ENCODE results near the gene YWHAG.
"Not testable (repeated sequence)": the region's sequence is repeated elsewhere in the genome, so short reads cannot be mapped to it uniquely, and the experiment has no call there.

The YWHAG gene

GRCh38 chr7:76349313-76349885 is 9.4 kb downstream of the YWHAG start:
- DNase-seq (ENCODE audit: insufficient read length, low spot score) (no peak), FAIRE-seq (no peak)
- no peak for TF ChIP-seq POLR2A (IDR thresholded peaks at IDR 0.05; ENCODE audit: low read depth, low read length)

GRCh38 chr7:76347710-76348109 is 11.1 kb downstream of the YWHAG start:
- no peak for TF ChIP-seq POLR2A (IDR thresholded peaks at IDR 0.05; ENCODE audit: low read depth, low read length)
- no peak for FAIRE-seq
- no peak for DNase-seq (ENCODE audit: insufficient read length, low spot score)

DNA sequence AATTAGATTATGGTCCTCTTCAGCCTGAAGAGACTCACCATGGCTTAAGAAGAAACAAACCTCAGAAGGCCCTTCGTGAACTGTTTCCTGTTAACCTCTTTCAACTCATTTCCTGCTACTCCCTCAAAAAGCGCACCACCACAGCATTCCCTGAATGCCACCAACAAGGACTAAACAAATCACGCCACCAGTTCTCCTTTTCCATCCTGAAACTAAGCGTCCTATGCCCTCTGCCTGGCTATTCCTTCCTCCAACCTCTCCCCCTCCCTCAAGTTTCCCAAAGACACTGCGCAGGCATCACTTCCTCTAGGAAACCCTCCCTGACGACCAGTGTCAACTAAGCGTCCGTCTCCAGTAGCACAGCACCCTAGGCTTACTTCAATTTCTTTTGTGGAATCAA is 12.0 kb downstream of the YWHAG start:
- no peak for TF ChIP-seq POLR2A (IDR thresholded peaks at IDR 0.05; ENCODE audit: low read depth, low read length)
- FAIRE-seq (no peak), DNase-seq (ENCODE audit: insufficient read length, low spot score) (no peak)

GRCh38 chr7:76346097-76346496 is 12.7 kb downstream of the YWHAG start:
- TF ChIP-seq POLR2A (IDR thresholded peaks at IDR 0.05; ENCODE audit: low read depth, low read length) = no peak
- DNase-seq (ENCODE audit: insufficient read length, low spot score) = no peak
- no peak for FAIRE-seq

- FAIRE-seq (no peak), DNase-seq (ENCODE audit: insufficient read length, low spot score) (no peak)
- TF ChIP-seq POLR2A (IDR thresholded peaks at IDR 0.05; ENCODE audit: low read depth, low read length) = no peak
These were observed 14.9 kb downstream of the YWHAG start for GRCh38 chr7:76343931-76344321.

- no peak for DNase-seq (ENCODE audit: insufficient read length, low spot score)
These were observed 15.4 kb downstream of the YWHAG start for GRCh38 chr7:76343294-76343930.

GRCh38 chr7:76342222-76342621 is 16.6 kb downstream of the YWHAG start:
- DNase-seq (ENCODE audit: insufficient read length, low spot score) (no peak), FAIRE-seq (no peak)
- TF ChIP-seq POLR2A (IDR thresholded peaks at IDR 0.05; ENCODE audit: low read depth, low read length) = no peak

More at GRCh38 chr7:76343294-76343930, 15.4 kb downstream of the YWHAG start:
- FAIRE-seq = no peak
- no peak for TF ChIP-seq POLR2A (IDR thresholded peaks at IDR 0.05; ENCODE audit: low read depth, low read length)

- no peak for TF ChIP-seq POLR2A (IDR thresholded peaks at IDR 0.05; ENCODE audit: low read depth, low read length)
- DNase-seq (ENCODE audit: insufficient read length, low spot score) (no peak), FAIRE-seq (no peak)
These were observed 18.1 kb downstream of the YWHAG start for GRCh38 chr7:76340617-76341131.

- no peak for DNase-seq (ENCODE audit: insufficient read length, low spot score)
- FAIRE-seq = no peak
These were observed 20.3 kb downstream of the YWHAG start for GRCh38 chr7:76338298-76339084.

DNA sequence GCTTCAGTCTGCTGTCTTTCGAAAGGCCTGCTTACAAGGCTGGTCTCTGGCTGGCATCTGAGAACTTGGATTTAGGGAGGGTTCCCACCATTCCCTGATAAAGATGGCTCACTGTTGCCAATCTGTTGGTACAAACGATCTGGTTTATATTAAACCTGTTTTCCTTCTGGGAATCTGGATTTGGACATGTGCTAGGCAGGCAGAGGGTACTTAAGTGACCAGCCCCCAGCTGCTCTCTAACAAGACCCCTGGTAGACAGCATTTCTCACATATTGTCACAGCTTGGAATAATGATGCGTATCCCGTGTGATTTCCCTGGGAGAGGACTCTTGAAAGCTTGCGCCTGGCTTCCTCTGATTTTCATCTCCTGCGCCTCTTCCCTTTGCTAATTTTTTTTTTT is 21.6 kb downstream of the YWHAG start:
- DNase-seq (ENCODE audit: insufficient read length, low spot score) (no peak), FAIRE-seq (no peak)
- TF ChIP-seq POLR2A (IDR thresholded peaks at IDR 0.05; ENCODE audit: low read depth, low read length) = no peak

More at GRCh38 chr7:76338298-76339084, 20.3 kb downstream of the YWHAG start:
- TF ChIP-seq POLR2A (IDR thresholded peaks at IDR 0.05; ENCODE audit: low read depth, low read length) = no peak

DNA sequence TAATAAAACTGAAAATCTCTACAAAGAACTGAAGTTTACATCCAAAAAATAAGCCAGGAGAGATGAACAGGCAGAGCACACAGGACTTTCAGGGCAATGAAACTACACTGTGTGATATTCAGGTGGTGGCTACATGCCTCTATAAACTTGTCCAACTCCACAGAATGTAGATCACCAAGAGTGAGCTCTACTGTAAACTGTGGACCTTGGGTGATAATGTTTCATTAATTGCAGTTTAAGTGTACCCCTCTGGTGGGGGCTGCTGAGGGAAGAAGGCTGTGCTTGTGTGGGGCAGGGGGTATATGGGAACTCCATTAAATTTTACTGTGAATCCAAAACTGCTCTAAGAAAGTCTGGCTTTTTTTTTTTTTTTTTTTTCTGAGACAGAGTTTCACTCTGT is 22.7 kb downstream of the YWHAG start:
- TF ChIP-seq POLR2A (IDR thresholded peaks at IDR 0.05; ENCODE audit: low read depth, low read length) = no peak
- FAIRE-seq = no peak
- DNase-seq (ENCODE audit: insufficient read length, low spot score) = no peak

DNA sequence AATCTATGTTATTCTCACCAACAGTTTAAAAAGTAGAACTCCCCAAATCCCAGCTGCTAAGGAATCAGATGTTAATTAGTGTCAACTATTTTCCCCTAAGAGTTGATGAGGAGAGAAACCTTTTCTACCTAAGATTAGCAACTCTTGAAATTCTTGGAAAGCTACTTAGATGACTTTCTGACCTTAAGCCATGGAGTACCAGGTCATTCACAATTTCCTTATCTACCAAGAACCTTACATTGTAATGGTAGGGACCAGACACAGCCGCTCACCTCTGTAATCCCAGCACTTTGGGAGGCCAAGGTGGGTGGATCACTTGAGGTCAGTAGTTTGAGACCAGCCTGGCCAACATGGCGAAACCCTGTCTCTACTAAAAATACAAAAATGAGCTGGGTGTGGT is 23.4 kb downstream of the YWHAG start:
- not testable (repeated sequence) for FAIRE-seq

GRCh38 chr7:76334320-76334967 is 24.3 kb downstream of the YWHAG start:
- no peak for DNase-seq (ENCODE audit: insufficient read length, low spot score)
- no peak for TF ChIP-seq POLR2A (IDR thresholded peaks at IDR 0.05; ENCODE audit: low read depth, low read length)
- FAIRE-seq = no peak

More for the DNA sequence above, 23.4 kb downstream of the YWHAG start:
- DNase-seq (ENCODE audit: insufficient read length, low spot score) = not testable (repeated sequence)

GRCh38 chr7:76333511-76334101 is 25.2 kb downstream of the YWHAG start:
- no peak for TF ChIP-seq POLR2A (IDR thresholded peaks at IDR 0.05; ENCODE audit: low read depth, low read length)
- FAIRE-seq (no peak), DNase-seq (ENCODE audit: insufficient read length, low spot score) (no peak)
